Measurements from ENCODE around the gene PYCARD.

DNA sequence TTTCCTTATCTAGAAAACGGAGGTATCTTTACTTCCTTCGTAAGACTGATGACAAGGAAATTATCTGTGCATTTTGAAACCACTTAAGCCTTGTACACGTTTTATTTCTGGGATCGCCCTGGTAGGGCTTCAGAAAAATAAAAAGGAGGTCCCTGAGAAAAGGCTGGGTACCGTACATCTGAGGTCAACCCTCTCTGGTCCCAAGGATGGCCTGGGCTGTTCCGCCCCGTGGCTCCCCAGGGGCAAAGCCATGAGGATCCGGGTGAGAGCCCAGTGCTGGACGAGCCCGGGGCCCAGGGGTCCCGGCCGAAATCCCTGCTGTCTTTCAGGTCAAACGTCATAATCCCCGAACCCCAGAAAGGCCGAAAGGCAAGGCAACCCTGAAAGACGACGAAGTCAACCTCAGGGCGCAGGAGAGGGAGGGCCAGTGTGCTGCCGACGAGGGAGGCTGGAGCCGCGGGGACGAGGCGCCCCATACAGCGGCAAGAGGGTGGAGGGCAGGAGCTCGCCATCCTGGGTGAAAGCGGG lies 23.3 kb downstream of the PYCARD start:
- TF ChIP-seq CTCF (IDR thresholded peaks at IDR 0.05; ENCODE audit: poor library complexity, severe bottlenecking) (no peak), POLR2AphosphoS5 (IDR thresholded peaks at IDR 0.05) (no peak), EZH2 (IDR thresholded peaks at IDR 0.05; ENCODE audit: borderline replicate concordance, insufficient read depth, low read length, poor library complexity, severe bottlenecking) (no peak), RAD21 (conservative IDR thresholded peaks at IDR 0.05) (no peak), EP300 (conservative IDR thresholded peaks at IDR 0.05; ENCODE audit: poor library complexity, severe bottlenecking) (no peak), REST (IDR thresholded peaks at IDR 0.05; ENCODE audit: borderline replicate concordance) (peak; percentile 0), SMC3 (conservative IDR thresholded peaks at IDR 0.05; ENCODE audit: poor library complexity) (no peak), TAF1 (IDR thresholded peaks at IDR 0.05; ENCODE audit: low read depth) (no peak)

Measured in neural cell (in vitro differentiated cells).